K562 (cell line): ENCODE results near the gene MRAP2.

Experiments
- CTCF ChIP-seq, 3 experiments: IDR thresholded peaks in 2 of 3; conservative IDR thresholded peaks in 1 of 3; 2 replicates each; pipeline ENCODE4 v1.5.1; 2011 to 2012; ENCODE audit warnings: low read length in 3 of 3, mild to moderate bottlenecking in 3 of 3, control low read depth in 2 of 3, improper control_type of control experiment in 1 of 3, inconsistent platforms in 1 of 3, low read depth in 1 of 3, mixed read lengths in 1 of 3, moderate library complexity in 1 of 3; ENCODE audit not compliant: insufficient read depth in 2 of 3
- GMEB1 ChIP-seq: fragments of 250-450 bp; sonication (Bioruptor Pico); IDR thresholded peaks from 2 replicates; pipeline ENCODE4 v1.4.0; 2020; ENCODE audit warnings: mild to moderate bottlenecking
- GTF3C2 ChIP-seq: IDR thresholded peaks from 3 replicates; pipeline ENCODE4 v1.6.1; 2011; ENCODE audit warnings: borderline replicate concordance, mild to moderate bottlenecking, moderate library complexity; ENCODE audit not compliant: insufficient read length; ENCODE audit errors: extremely low read depth
- MYC ChIP-seq, 2 experiments: fragments of 250-450 bp in 1 of 2; sonication (Bioruptor Pico) in 1 of 2; IDR thresholded peaks; 2 replicates each; pipeline versions ENCODE4 v1.5.1 to v1.6.1; 2012 to 2021; ENCODE audit warnings: low read depth in 2 of 2, borderline replicate concordance in 1 of 2, improper control_type of control experiment in 1 of 2, low read length in 1 of 2, mild to moderate bottlenecking in 1 of 2, moderate library complexity in 1 of 2
- PBX2 ChIP-seq, 2 experiments: IDR thresholded peaks in 1 of 2; conservative IDR thresholded peaks in 1 of 2; 2 replicates each; pipeline ENCODE4 v1.6.1; 2016; ENCODE audit warnings: low read depth in 2 of 2, mild to moderate bottlenecking in 1 of 2, missing compliant biosample characterization in 1 of 2, missing genetic modification characterization in 1 of 2, moderate library complexity in 1 of 2
- POLR2A ChIP-seq: fragments of 450-650 bp; conservative IDR thresholded peaks from 2 replicates; pipeline ENCODE4 v1.6.1; 2016
- POLR2AphosphoS2 ChIP-seq: IDR thresholded peaks from 2 replicates; pipeline ENCODE4 v1.6.1; 2012; ENCODE audit warnings: low read length, improper control_type of control experiment
- POLR2AphosphoS5 ChIP-seq: IDR thresholded peaks from 2 replicates; pipeline ENCODE4 v1.6.1; 2011; ENCODE audit warnings: mild to moderate bottlenecking, low read depth, low read length, moderate library complexity; ENCODE audit not compliant: control insufficient read depth, insufficient read depth
- RNF2 ChIP-seq: sonication (generic); IDR thresholded peaks from 2 replicates; pipeline ENCODE4 v1.6.1; 2016
- TCF7L2 ChIP-seq: fragments of 150-350 bp; IDR thresholded peaks from 2 replicates; pipeline ENCODE4 v1.6.1; 2016; ENCODE audit warnings: low read depth, mild to moderate bottlenecking, low read length, moderate library complexity

GRCh38 chr6:84001119-84001518, 32.5 kb upstream of the MRAP2 start:
- no peak for TF ChIP-seq CTCF (IDR thresholded peaks at IDR 0.05 in 2 of 3, conservative IDR thresholded peaks at IDR 0.05 in 1 of 3; ENCODE audit: insufficient read depth in 2 of 3, low read depth in 1 of 3, low read length in 3 of 3)
- no peak for TF ChIP-seq PBX2 (CRISPR knock-in tag; IDR thresholded peaks at IDR 0.05; ENCODE audit: low read depth)
- TF ChIP-seq PBX2 (tag; conservative IDR thresholded peaks at IDR 0.05; ENCODE audit: low read depth) = no peak
- TF ChIP-seq MYC (IDR thresholded peaks at IDR 0.05; ENCODE audit: low read depth, low read length) = no peak
- TF ChIP-seq MYC (CRISPR knock-in tag; IDR thresholded peaks at IDR 0.05; ENCODE audit: borderline replicate concordance, low read depth) = no peak
- no peak for TF ChIP-seq RNF2
- no peak for TF ChIP-seq POLR2AphosphoS5
- no peak for TF ChIP-seq POLR2A
- no peak for TF ChIP-seq POLR2AphosphoS2
- no peak for TF ChIP-seq GTF3C2
- no peak for TF ChIP-seq TCF7L2
- no peak for TF ChIP-seq GMEB1 (CRISPR knock-in tag)
